Thymus (tissue), 11 donors: ENCODE measurements around the gene RSF1. TPM values are rescaled to one million over a fixed set of nuclear protein-coding genes. Genes with fewer than 3 reads are reported as not detected.
A peak's percentile ranks its signal among the peaks of the same experiment; 100 is the strongest.

Experiments used
- DNase-seq, 9 donors: peaks; one replicate each; pipeline ENCODE4 v3.0.0-alpha.2; 2013; ENCODE audit warnings: low spot score in 9 of 9, low read depth in 6 of 9, missing footprints in 1 of 9
- H3K27ac ChIP-seq, 2 donors: one replicate each; pipeline ENCODE4 v1.5.1; 2013; ENCODE audit warnings: control low read depth in 1 of 2, low read depth in 1 of 2, low read length in 1 of 2, mild to moderate bottlenecking in 1 of 2, moderate library complexity in 1 of 2
- H3K27me3 ChIP-seq, 2 donors: one replicate each; pipeline ENCODE4 v1.5.1; 2013; ENCODE audit warnings: low read length in 1 of 2; ENCODE audit not compliant: control insufficient read depth in 2 of 2, insufficient read depth in 1 of 2
- H3K36me3 ChIP-seq, 2 donors: one replicate each; pipeline ENCODE4 v1.5.1; 2013; ENCODE audit warnings: low read length in 1 of 2, mild to moderate bottlenecking in 1 of 2, moderate library complexity in 1 of 2; ENCODE audit not compliant: control insufficient read depth in 2 of 2, insufficient read depth in 2 of 2
- H3K4me1 ChIP-seq, 2 donors: one replicate each; pipeline ENCODE4 v1.5.1; 2013; ENCODE audit warnings: low read length in 2 of 2; ENCODE audit not compliant: control insufficient read depth in 2 of 2, insufficient read depth in 2 of 2
- H3K4me3 ChIP-seq, 2 donors: one replicate each; pipeline ENCODE4 v1.5.1; 2013; ENCODE audit warnings: low read length in 2 of 2, control low read depth in 1 of 2, mild to moderate bottlenecking in 1 of 2
- H3K9me3 ChIP-seq, 2 donors: one replicate each; pipeline ENCODE4 v1.5.1; 2013; ENCODE audit warnings: low read length in 1 of 2, mild to moderate bottlenecking in 1 of 2; ENCODE audit not compliant: control insufficient read depth in 2 of 2, insufficient read depth in 1 of 2
- WGBS: extraction: QIAGEN DNeasy Blood & Tissue Kit; methylation state at CpG from one replicate; pipeline ENCODE4 v1.1.7; 2013; 5-methylcytosine and 5-hydroxymethylcytosine counted together
- polyA plus RNA-seq: library from polyadenylated mRNA; stranded (reverse); fragments of 200-250 nt; gene quantifications from one replicate; pipeline ENCODE4 v1.2.3, GENCODE V29; 2013
- total RNA-seq: library from RNA; stranded (reverse); fragments of 120-200 nt; gene quantifications from one replicate; pipeline ENCODE4 v1.2.4, GENCODE V29; 2013
- donor health status: healthy.

The RSF1 gene
- total and polyA plus RNA-seq, 2 donors = 12.2 to 51.8 TPM

DNA sequence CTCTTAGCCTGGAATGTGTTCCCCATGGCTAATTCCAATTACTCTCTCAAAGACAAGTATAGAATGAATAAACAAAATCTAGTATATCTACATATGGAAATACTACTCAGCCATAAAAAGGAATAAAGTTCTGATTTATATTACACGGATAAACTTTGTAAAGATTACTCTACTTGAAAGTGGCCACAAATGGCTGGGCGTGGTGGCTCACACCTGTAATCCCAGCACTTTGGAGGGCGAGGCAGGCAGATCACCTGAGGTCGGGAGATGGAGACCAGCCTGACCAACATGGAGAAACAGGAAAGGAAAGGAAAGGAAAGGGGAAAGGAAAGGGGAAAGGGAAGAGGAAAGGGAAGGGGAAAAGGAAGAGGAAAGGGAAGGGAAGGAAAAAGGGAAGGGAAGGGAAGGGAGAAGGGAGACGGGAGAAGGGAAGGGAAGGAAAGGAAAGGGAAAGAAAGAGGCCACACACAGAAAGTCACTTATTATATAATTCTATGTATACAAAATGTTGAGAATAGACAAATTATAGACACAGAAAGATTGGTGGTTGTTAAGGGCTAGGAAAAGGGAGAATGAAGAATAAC lies 92.2 kb downstream of the RSF1 start:
- peaks cover 2 to 20% of the 10 kb centered on the region in 2 donors for H3K9me3 ChIP-seq
- 95% methylated on average over 5 of the region's 5 CpGs for WGBS
- DNase-seq = no peak

DNA sequence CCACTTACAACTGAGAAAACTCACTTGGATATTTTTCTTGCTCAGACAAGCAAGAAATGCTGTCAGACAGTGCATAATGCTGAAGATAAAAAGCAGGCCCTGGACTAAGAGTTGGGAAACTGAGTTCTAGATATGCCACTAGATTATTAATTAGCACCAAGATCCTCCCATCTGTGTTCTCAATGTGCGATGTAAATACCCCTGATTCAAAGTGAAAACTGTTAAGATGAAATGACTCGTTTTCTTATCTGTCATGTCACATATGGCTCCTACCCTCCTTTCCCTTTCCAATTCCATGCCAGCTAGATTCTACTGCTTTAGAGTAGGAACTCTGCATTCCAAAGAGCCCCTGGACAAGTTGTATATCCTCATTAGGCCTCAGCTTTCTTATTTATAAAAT lies 94.0 kb downstream of the RSF1 start:
- peaks cover 2 to 10% of the 10 kb centered on the region in 2 donors for H3K9me3 ChIP-seq
- no peak overlapping the region for H3K4me3 ChIP-seq
- DNase-seq = no peak
- H3K27me3 ChIP-seq = no peaks in the 10 kb centered on the region
- 98% methylated on average over 2 of the region's 2 CpGs for WGBS
- peaks cover 12 to 42% of the 10 kb centered on the region in 2 donors for H3K36me3 ChIP-seq
- H3K27ac ChIP-seq = no peak overlapping the region
- no peaks in the 10 kb centered on the region for H3K4me1 ChIP-seq

More for the DNA sequence above, 92.2 kb downstream of the RSF1 start:
- Histone ChIP-seq H3K36me3 (peaks cover 16 to 31% of the 10 kb centered on the region in 2 donors), H3K27ac (no peak overlapping the region), H3K27me3 (no peaks in the 10 kb centered on the region), H3K4me3 (no peak overlapping the region), H3K4me1 (no peaks in the 10 kb centered on the region)

GRCh38 chr11:77725433-77725832 lies 95.1 kb downstream of the RSF1 start:
- 95% methylated on average over 3 of the region's 3 CpGs for WGBS
- Histone ChIP-seq H3K27ac (no peak overlapping the region), H3K36me3 (peaks cover 9 to 36% of the 10 kb centered on the region in 2 donors)

DNA sequence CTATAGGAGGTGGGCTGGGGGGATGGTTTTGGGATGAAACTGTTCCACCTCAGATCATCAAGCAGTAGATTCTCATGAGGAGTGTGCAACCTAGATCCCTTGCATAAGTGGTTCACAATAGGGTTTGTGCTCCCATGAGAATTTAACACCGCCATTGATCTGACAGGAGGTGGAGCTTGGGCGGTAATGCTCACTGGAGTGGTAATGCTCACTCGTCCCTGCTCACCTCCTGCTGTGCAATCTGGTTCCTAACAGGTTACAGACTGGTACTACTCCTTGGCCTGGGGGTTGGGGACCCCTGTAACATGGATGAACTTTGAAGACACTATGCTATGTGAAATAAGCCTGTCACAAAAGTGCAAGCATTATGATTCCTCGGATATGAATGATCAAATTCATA lies 95.9 kb downstream of the RSF1 start:
- Histone ChIP-seq H3K36me3 (peaks cover 9 to 37% of the 10 kb centered on the region in 2 donors), H3K27ac (no peak overlapping the region), H3K4me1 (no peaks in the 10 kb centered on the region), H3K27me3 (no peaks in the 10 kb centered on the region), H3K4me3 (no peak overlapping the region), H3K9me3 (no peaks in the 10 kb centered on the region)
- WGBS = 98% methylated on average over 4 of the region's 4 CpGs
- no peak for DNase-seq

More at GRCh38 chr11:77725433-77725832, 95.1 kb downstream of the RSF1 start:
- H3K4me1 ChIP-seq = no peaks in the 10 kb centered on the region
- peaks cover 0 to under 1% of the 10 kb centered on the region in 2 donors for H3K9me3 ChIP-seq
- H3K4me3 ChIP-seq = no peak overlapping the region
- H3K27me3 ChIP-seq = no peaks in the 10 kb centered on the region
- DNase-seq = no peak

DNA sequence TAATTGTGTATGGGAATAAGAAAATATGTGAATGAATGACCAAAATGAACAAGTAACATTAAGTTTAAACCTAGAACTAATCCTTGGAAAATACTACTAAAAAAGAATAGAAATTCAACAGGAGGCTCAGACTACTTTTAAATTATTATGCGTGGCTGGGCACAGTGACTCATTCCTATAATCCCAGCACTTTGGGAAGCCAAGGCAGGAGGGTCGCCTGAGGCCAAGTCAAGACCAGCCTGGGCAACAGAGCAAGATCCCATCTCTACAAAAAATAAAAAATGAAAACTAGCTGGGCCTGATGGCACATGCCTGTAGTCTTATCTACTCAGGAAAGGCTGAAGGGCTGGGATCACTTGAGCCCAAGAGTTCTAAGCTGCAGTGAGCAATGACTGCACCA lies 97.5 kb downstream of the RSF1 start:
- Histone ChIP-seq H3K36me3 (peaks cover 9 to 41% of the 10 kb centered on the region in 2 donors), H3K27me3 (no peaks in the 10 kb centered on the region), H3K4me1 (no peaks in the 10 kb centered on the region), H3K4me3 (no peak overlapping the region), H3K27ac (no peak overlapping the region), H3K9me3 (no peaks in the 10 kb centered on the region)
- no peak for DNase-seq
- 96% methylated on average over 2 of the region's 2 CpGs for WGBS

GRCh38 chr11:77710358-77710757 lies 110.2 kb downstream of the RSF1 start:
- Histone ChIP-seq H3K27ac (no peak overlapping the region), H3K4me3 (no peak overlapping the region), H3K4me1 (no peaks in the 10 kb centered on the region), H3K27me3 (no peaks in the 10 kb centered on the region), H3K36me3 (peaks cover 5% of the 10 kb centered on the region in 2 donors), H3K9me3 (no peaks in the 10 kb centered on the region)
- no peak for DNase-seq
- 97% methylated on average over 1 of the region's 1 CpG for WGBS

- peaks cover 9 to 20% of the 10 kb centered on the region in 2 donors for H3K36me3 ChIP-seq
- no peaks in the 10 kb centered on the region for H3K9me3 ChIP-seq
- no peak for DNase-seq
- WGBS = 97% methylated on average over 7 of the region's 7 CpGs
- no peak overlapping the region for H3K27ac ChIP-seq
- no peaks in the 10 kb centered on the region for H3K4me1 ChIP-seq
- H3K4me3 ChIP-seq = no peak overlapping the region
- H3K27me3 ChIP-seq = no peaks in the 10 kb centered on the region
Measured at GRCh38 chr11:77705876-77706579, 114.5 kb downstream of the RSF1 start.

DNA sequence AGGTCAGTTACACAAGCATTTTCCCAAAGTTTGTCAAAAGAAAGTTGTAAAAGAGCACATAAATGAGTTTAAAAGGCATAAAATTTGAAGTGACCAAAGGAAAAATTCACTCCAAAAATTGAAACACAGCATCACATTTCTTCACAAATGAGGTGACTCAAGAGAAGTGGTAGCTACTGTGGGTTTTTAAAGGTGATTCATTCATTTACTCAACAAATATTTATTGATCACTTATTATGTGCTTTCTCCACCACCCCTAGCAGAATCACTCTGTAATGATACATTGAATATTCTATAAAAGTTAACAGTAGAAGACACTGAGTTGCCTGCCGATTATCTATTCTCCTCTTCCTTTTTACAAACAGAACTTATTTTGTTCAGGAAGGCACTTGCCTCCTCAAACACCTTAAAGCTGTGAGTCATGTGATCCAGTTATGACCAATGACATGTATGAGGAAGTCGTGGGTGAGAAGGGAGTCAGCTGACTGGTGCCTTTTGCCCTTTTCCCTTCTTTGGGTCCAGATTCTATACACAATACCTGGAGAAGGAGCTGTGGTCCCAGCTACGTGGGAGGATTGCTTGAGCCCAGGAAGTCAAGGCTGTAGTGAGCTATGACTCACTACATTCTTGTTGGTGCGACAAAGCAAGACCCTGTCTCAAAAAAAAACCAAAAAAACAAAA lies 115.2 kb downstream of the RSF1 start:
- Histone ChIP-seq H3K27me3 (no peaks in the 10 kb centered on the region), H3K27ac (no peak overlapping the region), H3K9me3 (no peaks in the 10 kb centered on the region), H3K4me1 (no peaks in the 10 kb centered on the region), H3K4me3 (no peak overlapping the region), H3K36me3 (peaks cover 9 to 20% of the 10 kb centered on the region in 2 donors)
- 97% methylated on average over 4 of the region's 4 CpGs for WGBS
- DNase-seq = peak in 1 of 9 donors; percentile 1

DNA sequence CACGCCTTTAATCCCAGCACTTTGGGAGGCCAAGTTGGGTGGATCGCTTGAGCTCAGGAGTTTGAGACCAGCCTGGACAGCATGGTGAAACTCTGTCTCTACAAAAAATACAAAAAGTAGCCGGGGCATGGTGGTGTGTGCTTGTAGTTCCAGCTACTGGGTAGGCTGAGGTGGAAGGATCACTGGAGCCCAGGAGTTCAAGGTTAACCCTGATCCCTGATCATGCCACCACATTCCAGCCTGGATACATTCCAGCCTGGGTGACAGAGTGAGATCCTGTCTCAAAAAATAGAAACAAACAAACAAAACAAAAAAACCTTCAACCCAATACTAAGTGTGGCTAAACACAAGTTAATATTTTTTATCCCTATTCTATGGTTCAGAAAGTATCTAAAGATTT lies 116.5 kb downstream of the RSF1 start:
- Histone ChIP-seq H3K9me3 (no peaks in the 10 kb centered on the region), H3K4me1 (no peaks in the 10 kb centered on the region), H3K4me3 (no peak overlapping the region), H3K36me3 (peaks cover 7 to 23% of the 10 kb centered on the region in 2 donors), H3K27me3 (no peaks in the 10 kb centered on the region), H3K27ac (no peak overlapping the region)
- DNase-seq = no peak
- 98% methylated on average over 3 of the region's 3 CpGs for WGBS
